IPS-NIHi11 (cell line): ENCODE results near the gene SH3BP4.
A peak's percentile ranks its signal among the peaks of the same experiment; 100 is the strongest.
"Not testable (repeated sequence)": the region's sequence is repeated elsewhere in the genome, so short reads cannot be mapped to it uniquely, and the experiment has no call there.

ENCODE experiments used
- DNase-seq: peaks from one replicate; pipeline ENCODE4 v3.0.0; 2012; ENCODE audit warnings: mixed read lengths, low spot score

SH3BP4 gene

DNA sequence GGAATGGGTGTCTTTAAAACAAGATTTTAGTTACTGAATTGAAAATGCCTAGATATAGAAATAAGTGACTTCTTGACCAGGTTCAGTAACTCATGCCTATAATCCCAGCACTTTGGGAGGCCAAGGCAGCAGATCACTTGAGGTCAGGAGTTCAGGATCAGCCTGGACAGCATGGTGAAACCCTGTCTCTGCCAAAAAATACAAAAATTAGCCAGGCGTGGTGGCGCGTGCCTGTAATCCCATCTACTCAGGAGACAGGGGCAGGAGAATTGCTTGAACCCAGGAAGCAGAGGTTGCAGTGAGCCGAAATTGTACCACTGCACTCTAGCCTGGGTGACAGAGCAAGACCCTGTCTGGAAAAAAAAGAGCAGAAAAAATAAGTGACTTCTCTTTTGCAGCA is 68.3 kb downstream of the SH3BP4 start:
- not testable (repeated sequence) for DNase-seq

- DNase-seq: no peak
These were observed 69.9 kb downstream of the SH3BP4 start for GRCh38 chr2:235021752-235022151.

DNA sequence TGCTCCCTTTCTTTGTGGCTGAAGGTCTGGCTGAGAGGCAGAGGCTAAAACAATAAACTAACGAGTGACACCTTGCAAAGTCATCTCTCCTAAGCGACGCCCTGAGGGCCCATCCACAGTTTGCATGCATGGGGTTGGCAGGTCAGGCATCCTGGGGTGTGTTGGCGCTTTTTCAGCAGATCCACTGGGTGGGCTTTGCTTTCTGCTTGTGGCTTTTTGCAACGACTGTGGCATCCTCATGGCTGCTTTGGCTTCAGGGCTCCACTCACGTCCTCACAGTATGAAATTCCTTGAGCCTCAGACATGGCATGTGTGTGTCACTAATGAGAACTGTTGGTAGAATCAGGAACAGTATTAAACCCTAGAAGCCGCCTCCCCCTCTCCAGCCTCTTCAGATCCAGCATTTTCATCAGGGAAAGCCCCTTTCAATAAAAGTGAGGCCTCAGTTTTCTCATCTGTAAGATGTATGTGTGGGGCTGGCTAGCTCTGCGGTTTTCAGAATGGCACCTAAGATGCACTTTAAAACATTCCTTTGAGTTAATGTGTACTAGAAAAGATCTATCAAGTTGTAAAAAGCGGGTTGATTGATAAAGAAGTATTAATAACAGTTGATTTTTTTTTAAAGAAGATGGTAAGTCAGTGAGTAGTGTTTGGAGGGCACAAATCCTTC is 72.5 kb downstream of the SH3BP4 start:
- DNase-seq: no peak

DNA sequence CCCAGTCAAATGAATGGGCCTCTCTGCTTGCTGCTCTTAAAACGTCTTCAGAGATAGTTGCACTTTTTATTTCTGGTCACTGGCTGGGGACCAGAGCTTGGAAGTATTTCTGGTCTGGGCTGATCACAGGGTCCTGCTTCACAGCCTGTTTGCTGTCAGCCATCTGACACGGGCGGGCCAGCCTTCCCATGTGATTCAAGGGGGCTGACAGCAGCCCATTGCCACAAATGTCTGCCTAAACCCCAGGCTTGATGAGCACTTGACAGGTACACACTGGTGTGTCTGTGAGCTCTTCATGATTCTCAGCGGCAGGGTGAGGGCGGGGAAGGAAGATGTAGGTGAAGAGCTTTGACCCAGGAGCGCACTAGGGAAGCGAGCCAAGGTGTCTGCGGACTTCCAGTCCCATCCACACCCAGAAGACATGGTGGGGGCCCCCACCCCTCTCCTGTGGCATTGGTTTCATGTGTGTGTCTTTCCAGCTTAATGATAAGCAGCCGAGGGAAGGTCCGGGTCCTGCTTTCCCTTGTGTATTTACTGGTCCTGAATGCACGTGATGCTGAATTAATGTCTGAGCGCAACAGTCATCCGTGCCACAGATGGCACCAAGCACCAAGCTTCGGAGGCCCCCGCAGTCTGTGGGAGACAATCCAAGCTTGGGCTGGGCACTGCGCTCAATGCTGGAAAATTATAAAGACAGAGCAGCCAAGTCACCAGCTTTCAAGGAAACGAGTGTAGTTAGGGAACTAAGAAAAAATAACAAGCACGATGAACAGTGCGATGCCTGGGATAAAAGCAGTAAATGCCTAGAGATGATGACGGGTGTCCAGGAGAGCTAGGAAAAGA is 73.3 kb downstream of the SH3BP4 start:
- DNase-seq: no peak

- no peak for DNase-seq
These were observed 74.2 kb downstream of the SH3BP4 start for GRCh38 chr2:235025800-235026536.

GRCh38 chr2:235026649-235027557 is 75.1 kb downstream of the SH3BP4 start:
- DNase-seq: peak; percentile 57

- no peak for DNase-seq
These were observed 75.9 kb downstream of the SH3BP4 start for GRCh38 chr2:235027558-235028214.

- DNase-seq: no peak
These were observed 76.8 kb downstream of the SH3BP4 start for GRCh38 chr2:235028646-235029045.

DNA sequence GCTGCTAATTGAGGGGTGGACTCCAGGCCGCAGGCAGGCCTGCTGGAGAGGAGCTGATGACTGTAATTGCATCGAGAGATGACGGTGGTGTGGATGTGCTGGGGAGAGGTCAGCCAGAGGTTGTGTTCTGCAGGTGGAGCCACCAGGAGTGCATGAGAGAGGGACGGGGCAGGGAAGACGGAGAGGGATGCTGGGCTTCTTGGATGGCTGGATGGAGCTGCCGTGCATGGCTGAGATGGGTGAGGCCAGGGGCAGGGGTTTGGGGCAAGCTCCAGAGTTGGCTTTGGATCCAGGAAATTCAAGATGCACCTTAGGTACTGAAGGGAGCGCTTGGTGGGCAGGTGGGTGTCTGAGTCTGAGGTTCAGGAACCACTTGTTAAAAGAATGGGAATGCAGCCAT is 77.2 kb downstream of the SH3BP4 start:
- DNase-seq: no peak

DNA sequence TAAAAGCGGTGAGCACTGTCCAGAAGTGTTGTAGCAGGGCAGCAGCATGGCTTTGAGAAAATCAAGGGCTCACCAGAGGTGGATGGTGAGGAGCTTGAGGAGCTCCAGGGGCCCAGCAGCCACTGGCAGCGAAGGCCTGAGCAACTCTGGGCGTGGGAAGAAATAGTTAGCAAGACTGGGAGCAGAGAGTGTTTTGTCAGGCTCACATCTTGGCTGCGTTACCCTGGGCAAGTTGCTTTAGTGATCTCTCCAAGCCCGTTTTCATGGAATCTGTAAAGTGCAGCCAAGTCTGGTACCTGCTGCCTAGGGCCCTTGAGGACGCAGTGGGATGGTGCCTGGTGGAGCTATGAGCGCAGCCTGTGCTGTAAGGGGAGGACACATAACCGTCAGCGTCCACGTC is 78.3 kb downstream of the SH3BP4 start:
- DNase-seq: no peak

- no peak for DNase-seq
These were observed 79.1 kb downstream of the SH3BP4 start for GRCh38 chr2:235030936-235031335.

GRCh38 chr2:235031686-235032373 is 80.0 kb downstream of the SH3BP4 start:
- DNase-seq: no peak

DNA sequence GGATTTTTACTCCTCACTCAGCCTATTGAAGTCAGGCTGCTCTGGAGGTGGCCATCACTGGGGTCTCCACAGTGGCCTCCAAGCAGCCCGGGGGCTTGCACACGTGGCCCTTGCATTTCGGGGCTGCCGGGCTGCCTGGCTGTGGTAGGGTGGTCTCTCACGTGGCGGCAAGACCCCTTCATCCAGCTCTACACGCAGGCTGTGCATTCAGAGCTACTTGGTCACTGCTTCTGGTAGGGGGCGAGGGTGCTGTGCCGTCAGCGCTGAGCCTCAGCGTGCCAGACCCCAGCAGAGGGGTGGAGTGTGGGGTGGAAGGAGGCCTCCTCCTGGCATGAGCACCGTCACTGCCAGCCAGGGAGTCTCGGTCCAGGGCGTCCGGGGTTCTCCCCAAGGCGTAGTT is 80.6 kb downstream of the SH3BP4 start:
- DNase-seq: no peak

DNA sequence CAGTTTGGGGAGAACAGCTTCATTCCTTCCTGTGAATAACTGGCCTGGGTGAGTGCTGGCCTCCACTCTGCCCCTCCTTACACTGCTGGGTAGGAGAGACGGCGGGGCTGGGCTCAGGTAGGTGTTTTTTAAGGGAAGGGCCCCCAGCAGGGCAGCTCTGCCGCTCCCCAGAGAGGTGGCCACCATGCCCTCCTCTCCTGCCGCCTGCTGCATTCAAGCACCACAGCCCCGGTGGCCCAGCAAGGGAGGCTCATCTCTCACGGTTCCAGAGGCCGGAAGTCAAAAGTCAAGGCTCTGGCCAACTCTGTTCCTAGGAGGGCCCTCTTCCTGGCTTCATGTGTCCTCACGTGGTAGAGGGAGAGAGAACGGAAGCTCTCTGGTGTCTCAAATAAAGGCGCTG is 81.1 kb downstream of the SH3BP4 start:
- DNase-seq: no peak

DNA sequence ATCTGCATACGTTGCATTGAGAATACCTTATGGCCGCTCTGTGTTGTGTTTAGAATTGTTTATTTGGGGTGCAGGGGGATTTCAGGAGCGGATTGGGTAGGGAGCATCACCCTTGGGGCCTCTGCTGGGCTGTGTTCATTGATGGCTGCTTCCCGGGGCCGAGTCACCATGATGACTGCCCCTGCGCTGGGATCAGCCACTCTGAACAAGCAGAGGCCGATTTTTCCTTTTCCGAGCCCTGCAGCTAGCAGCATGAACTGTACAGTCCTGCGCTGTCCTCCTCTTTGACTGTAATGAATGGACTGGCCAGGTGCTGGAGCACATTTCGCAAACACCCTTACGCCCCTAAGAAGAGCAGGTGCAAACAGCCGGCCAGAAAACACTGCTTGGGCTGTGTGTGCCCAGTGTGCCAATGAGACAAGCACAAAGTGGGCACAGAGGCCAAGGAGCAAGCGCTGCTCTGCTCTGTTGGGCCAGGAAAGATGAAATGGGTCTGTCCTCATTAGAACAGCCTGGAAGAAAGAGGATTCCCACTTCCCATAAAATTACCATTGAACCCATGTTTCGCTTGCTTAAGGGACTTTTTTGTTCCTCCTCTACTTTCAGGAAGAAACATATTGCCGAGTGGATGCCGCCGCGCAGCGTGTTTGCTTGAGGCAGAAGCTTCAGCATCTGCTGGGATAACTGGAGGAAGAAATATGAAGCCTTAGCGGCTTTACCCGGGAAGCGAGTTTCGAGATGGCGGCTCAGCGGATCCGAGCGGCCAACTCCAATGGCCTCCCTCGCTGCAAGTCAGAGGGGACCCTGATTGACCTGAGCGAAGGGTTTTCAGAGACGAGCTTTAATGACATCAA is 82.7 kb downstream of the SH3BP4 start:
- DNase-seq: no peak

GRCh38 chr2:235037604-235038166 is 85.9 kb downstream of the SH3BP4 start:
- DNase-seq: no peak

- no peak for DNase-seq
These were observed 89.6 kb downstream of the SH3BP4 start for GRCh38 chr2:235041221-235041917.

DNA sequence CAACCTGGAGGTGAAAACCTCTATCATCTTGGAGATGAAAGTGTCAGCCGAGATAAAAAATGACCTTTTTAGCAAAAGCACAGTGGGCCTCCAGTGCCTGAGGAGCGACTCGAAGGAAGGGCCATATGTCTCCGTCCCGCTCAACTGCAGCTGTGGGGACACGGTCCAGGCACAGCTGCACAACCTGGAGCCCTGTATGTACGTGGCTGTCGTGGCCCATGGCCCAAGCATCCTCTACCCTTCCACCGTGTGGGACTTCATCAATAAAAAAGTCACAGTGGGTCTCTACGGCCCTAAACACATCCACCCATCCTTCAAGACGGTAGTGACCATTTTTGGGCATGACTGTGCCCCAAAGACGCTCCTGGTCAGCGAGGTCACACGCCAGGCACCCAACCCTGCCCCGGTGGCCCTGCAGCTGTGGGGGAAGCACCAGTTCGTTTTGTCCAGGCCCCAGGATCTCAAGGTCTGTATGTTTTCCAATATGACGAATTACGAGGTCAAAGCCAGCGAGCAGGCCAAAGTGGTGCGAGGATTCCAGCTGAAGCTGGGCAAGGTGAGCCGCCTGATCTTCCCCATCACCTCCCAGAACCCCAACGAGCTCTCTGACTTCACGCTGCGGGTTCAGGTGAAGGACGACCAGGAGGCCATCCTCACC is 90.2 kb downstream of the SH3BP4 start:
- DNase-seq: no peak
